NCI-H1092 treated with DMSO at 0.1 percent for 48 hours (cell line): Measurements from ENCODE around the gene UAP1.

ENCODE experiments used
- DNase-seq: peaks from one replicate; lab custom pipeline; 2025; lab: John Stamatoyannopoulos, UW

Gene UAP1

GRCh38 chr1:162561616-162562469 is at the start of gene UAP1:
Gene UAP1 (plus strand): TSS chr1:162561722. CDS start chr1:162566069, 4,347 bp downstream.
- peak; percentile 49 for DNase-seq

DNA sequence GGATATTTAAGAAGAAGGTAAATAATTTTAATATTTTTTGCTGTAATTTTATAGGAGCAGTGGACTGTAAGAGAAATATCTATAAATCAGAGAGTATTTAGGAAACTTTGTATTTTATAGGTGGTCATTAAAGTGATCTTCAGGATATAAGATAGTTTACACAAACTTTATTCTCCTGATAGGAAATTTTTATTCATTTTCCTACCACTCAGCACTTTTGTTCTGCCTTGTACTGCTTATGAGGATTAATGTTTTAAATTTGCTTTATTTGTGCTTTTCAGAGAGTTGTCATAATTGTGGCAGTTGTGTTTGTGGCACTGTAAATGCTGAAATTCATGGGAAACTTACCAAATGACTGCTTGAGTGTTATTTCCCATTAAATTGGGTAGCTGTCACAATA is 34.2 kb upstream of the UAP1 start:
- no peak for DNase-seq

- DNase-seq, result no peak
Observed at GRCh38 chr1:162530307-162530987, 31.1 kb upstream of the UAP1 start.

GRCh38 chr1:162530988-162531319 is 30.6 kb upstream of the UAP1 start:
- no peak for DNase-seq

DNA sequence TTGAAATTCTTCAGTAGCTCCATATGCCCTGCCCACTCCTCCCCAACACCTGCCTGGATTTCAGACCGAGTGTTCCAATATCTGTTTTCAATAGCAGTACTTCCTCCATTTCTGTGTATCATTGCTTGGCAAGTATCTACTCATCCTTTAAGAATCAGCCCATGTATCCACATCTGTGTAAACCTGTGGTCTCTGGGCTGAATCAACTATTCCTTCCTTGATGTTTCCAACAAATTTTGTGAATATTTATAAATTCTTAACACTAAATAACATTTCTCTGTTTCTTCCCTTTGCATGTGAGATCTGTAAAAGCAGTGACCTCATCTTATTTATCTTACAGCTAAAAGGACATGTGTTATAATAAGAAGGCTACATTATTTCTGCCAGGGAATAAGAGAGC is 26.0 kb upstream of the UAP1 start:
- DNase-seq, result no peak

DNA sequence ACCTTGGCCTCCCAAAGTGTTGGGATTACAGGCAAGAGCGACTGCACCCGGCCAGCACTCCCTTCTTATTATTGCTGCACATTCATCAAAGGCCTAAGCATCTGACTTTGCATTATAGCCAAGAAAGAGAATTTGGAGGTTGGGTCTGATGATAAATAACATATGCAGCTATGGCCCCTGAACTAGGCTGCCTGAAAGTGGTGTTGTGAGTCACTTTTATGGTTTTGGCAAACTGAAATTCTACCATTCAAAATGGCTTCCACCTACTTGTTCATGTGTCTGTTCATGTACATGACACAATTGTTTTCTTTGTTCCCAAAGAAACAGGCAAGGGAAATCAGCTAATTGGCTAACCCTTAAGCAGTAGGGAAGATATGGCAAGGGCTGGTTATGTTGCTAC is 25.0 kb upstream of the UAP1 start:
- DNase-seq, result no peak

DNA sequence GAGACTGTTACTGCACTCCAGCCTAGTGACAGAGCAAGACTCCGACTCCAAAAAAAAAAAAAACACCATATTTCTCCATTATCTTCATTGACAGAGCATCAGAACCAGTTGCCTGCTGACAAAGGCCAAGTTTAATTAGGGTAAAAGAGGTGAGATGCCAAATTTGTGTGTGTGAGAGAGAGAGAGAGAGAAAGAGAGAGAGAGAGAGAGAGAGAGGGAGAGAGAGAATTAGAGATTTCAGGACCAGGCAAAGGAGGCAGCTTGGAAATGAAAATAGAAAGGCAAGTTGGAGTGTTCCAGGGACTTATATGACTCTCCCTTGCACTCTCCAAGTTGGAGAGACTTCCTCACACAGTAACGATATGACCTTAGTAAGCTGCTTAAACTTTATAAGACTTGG is 24.3 kb upstream of the UAP1 start:
- DNase-seq, result no peak

- DNase-seq, result no peak
Observed at GRCh38 chr1:162538815-162539431, 22.6 kb upstream of the UAP1 start.

GRCh38 chr1:162541619-162542141 is 19.8 kb upstream of the UAP1 start:
- no peak for DNase-seq

DNA sequence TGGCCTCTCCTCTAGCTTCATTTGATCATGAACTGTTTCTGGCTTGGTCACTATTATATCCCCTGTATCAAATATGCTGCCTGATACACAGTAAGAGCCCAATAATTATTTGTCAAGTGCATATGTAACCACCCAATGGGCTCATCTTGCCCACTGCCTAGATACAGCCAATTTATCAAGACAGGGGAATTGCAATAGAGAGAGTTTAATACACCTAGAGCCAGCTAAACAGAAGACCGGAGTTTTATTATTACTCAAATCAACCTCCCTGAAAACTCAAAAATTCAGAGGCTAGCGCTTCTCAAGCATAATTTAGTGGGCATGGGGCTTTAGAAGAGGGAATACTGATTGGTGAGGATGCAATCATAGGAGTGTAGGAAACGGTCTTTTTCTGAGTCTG is 18.3 kb upstream of the UAP1 start:
- DNase-seq, result no peak

DNA sequence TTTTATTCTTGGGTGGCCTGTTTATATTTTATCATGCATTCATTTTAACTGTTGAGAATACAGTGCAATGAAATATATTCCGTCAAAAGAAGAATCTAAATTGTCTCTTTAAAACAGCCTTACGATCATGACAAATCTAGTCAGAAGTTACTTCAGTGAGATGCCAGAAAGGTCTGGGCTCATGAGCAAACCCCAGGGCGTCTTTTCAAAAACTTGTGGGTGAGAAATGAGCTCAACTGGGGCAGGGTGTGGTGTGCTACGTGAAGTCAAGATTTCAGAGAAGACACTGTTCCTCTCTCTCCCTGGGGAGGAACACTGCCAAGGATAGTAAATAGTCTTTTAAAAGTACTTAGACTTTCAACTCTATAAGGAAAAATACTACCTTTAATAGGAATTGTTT is 13.4 kb upstream of the UAP1 start:
- no peak for DNase-seq

GRCh38 chr1:162549001-162549400 is 12.5 kb upstream of the UAP1 start:
- no peak for DNase-seq

DNA sequence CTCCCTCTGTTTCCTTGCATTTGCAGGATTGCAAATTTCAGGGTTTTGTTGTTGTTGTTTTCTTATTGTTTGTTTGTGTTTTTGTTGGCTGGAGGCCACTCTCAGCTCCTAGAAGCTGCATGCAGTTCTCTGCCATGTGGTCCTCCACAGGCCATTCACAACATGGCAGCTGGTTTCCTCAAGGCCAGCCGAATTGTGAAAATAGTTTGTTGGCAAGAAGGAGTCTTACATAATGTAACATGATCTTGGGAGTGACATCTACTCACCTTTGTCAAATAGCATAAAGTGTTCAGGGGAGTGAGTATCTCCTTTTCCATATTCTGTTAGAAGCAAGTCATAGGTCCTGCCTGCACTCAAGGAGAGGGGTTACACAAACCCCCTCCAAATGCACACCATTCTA is 10.6 kb upstream of the UAP1 start:
- DNase-seq, result no peak

GRCh38 chr1:162551969-162552683 is 9.4 kb upstream of the UAP1 start:
- no peak for DNase-seq

DNA sequence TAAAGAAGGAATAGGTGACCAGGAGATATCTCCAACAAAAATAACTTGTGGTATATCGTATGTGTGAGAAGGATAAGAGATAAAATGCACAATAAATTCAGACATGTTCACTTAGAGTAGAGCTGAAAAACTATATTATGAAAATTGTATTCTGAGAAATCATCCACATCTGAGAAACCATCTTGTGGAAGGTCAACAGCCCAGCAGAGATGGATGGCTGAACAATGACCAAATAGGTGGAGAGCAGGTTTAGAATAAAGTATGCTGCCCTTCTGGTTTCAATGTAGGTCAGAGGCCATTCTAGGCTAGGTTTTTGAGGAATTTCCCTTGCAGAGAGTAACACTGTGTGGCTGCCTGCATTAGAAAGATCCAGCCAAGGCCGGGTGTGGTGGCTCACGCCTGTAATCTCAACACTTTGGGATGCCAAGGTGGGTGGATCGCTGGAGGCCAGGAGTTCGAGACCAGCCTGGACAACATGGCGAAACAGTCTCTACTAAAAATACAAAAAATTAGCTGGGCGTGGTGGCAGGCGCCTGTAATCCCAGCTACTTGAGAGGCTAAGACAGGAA is 8.8 kb upstream of the UAP1 start:
- no peak for DNase-seq

DNA sequence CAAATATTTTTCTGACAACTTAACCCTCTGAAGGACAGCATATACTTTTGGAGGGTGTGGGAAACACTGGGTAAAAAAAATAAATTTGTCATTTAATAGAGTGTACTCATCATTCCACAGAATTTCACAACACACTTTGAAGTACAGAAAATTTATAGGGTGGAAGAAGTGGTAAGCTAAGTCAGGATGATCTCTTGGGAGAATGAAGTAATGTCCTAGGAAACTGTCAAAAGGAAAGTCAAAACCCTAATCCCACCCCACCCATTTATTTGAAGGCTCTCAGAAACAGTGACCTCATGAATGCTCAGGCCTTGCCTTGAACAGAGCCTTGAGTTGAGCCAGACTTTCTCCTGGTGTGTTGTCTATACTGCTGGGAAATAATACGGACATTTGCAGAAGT is 7.3 kb upstream of the UAP1 start:
- no peak for DNase-seq

DNA sequence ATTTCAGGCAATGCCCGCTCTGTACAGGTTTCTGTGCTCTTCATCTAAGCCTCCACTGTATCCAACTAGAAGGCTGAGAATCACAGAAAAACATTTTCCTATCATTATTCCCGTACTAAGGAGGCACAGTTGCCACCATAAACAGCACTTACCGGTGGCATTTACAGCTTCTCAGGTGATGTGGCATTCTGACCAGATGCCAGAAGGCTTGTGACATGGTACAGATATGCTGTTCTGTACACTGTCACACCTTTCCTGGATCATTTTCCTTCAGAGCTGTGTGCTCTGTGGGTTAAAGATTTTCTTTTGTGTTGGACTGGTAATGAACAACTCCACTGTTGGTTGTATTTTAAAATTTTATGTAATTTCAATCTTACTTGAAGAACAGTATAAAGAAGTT is 4.0 kb upstream of the UAP1 start:
- no peak for DNase-seq

GRCh38 chr1:162560303-162561036 is 1.1 kb upstream of the UAP1 start:
- peak; percentile 72 for DNase-seq

DNA sequence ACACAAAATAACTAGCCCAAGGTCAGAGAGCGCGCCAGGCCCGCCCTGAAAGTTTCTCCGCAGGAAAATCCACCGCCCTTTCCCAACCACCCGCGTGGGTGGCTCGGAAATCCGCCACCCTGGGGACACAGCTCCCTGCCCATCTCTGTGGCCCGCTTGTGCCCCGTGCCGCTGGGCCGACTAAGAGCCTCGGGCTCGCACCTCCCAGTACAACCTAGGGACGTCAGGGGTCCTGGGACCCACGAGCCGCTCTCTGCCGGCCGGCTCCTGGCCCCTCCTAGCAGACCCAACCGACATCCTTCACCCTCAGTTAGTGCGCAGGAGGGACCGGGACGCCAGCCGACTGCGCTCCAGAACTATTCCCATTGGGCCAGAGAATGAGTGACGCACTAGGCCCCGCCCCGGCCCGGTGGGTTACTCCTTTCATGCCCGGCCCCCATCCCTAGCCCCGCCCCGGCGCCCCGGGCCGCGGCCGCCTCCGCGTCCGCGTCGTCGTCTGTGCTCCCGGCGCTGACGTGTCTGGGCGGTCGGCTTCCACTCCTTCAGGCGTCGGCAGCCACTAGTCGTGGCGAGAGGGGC is 396 bp upstream of the UAP1 start:
- DNase-seq, result peak; percentile 97

- no peak for DNase-seq
Observed at GRCh38 chr1:162562470-162562828, 927 bp downstream of the UAP1 start.

- no peak for DNase-seq
Observed at GRCh38 chr1:162564762-162565218, 3.3 kb downstream of the UAP1 start.
